NCI-H2196 (cell line): Measurements from ENCODE around the gene FAM219A.
"Not testable (repeated sequence)": the region's sequence is repeated elsewhere in the genome, so short reads cannot be mapped to it uniquely, and the experiment has no call there.

Experiments used
- DNase-seq: peaks from one replicate; lab custom pipeline; 2025; ENCODE audit not compliant: unreplicated experiment; lab: John Stamatoyannopoulos, UW

FAM219A gene

GRCh38 chr9:34379334-34380033 lies 78.9 kb downstream of the FAM219A start:
- DNase-seq: peak; percentile 61

- no peak for DNase-seq
These were observed 79.9 kb downstream of the FAM219A start for GRCh38 chr9:34378376-34379060.

DNA sequence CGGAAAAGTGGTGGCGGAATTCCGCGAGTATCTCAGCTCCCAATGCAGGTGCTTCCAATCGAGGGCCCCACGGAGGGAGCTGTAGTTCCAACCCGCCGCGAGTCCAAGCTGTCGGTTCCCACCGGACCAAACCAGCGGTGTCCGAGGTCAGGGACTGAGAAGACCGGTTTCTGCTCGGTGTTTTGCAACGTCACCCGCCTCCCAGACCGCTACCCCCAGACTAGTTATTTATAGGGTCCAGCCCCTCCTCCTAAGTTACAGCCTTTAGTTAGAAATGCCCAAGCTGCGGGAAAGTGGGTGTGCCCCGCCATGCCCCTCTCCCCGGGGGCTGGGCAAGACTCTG lies 81.0 kb downstream of the FAM219A start:
- DNase-seq: no peak

- DNase-seq: peak; percentile 97
These were observed 81.6 kb downstream of the FAM219A start, which contains the start of gene MYORG for GRCh38 chr9:34376596-34377403. MYORG (minus strand) TSS chr9:34376898; CDS start chr9:34372943, 3,955 bp downstream.

- peak; percentile 63 for DNase-seq
These were observed 82.3 kb downstream of the FAM219A start for GRCh38 chr9:34375901-34376595.

- DNase-seq: peak; percentile 28
These were observed 83.3 kb downstream of the FAM219A start for GRCh38 chr9:34374905-34375552.

GRCh38 chr9:34374339-34374738 lies 84.0 kb downstream of the FAM219A start:
- DNase-seq: no peak

- no peak for DNase-seq
These were observed 84.6 kb downstream of the FAM219A start for GRCh38 chr9:34373749-34374148.

DNA sequence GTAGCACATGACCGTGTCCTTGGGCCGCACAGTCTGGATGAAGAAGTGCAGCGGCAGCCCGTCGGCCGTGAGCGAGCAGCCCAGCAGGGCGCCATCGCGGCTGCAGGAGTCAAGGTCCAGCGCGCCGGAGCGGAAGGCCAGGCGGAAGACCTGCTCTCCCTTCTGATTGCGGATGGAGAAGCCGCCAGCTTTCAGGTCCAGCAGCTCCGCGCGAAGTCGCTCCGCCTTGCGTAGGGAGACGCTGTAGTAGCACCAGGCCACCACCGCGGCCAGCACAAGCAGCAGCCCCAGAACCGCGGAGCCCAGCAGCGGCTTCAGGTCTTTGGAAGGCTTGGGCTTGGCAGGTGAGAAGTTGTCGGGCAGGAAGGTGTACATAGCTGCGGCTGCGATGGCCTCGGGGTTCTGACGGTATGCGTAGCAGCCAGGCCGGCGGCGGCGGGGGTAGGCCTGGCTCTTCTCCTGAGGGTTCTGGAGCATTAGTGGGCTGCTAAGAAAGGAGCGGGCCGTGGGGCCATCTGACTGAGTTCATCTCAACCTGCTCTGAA lies 85.8 kb downstream of the FAM219A start:
- no peak for DNase-seq

DNA sequence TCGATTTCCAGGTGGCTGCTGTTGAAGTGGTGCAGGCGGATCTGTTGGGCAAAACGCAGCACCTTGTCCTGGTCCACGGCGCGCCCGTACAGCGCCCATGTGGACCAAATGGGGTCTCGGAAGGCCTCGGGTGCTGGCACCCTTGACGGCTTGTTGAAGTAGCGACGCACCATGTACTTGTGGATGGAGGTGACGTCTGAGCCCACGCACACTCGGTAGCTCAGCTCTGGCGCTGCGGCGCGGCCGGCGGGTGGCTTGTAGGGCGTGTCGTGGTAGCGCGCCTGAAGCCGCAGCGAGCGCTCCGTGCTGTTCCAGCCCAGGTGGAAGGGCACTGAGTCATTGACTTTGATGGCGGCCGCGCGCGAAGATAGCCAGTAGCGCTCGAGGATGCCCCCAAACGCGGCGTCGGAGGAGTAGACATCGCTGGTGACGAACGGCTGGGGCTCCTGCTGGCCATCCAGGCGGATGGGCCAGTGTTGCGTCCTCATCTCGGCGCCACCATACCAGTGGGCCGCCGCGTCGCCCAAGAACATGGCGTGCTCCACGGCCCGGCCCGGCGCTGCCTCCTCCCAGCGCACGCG lies 86.4 kb downstream of the FAM219A start:
- no peak for DNase-seq

GRCh38 chr9:34370970-34371880 lies 87.1 kb downstream of the FAM219A start:
- DNase-seq: no peak

GRCh38 chr9:34370335-34370969 lies 87.9 kb downstream of the FAM219A start:
- DNase-seq: no peak

DNA sequence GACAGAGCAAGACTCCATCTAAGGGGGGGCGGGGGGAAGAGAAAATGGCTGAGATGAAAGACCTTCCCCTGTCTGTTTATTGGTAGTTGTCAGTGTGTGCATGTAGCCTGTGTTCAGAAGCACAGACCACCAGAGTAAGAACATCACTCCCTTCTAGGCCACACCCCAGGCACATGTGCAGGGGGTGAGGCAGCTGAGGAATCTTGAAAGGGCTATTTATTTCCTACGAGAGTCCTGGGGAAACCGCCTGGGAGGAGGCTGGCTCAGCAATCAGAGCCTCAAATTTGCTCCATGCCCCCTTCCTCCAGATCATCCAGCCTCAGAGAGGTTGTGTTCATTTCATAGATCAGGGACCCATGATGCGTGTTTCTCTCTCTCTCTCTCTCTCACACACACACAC lies 88.7 kb downstream of the FAM219A start:
- DNase-seq: no peak

DNA sequence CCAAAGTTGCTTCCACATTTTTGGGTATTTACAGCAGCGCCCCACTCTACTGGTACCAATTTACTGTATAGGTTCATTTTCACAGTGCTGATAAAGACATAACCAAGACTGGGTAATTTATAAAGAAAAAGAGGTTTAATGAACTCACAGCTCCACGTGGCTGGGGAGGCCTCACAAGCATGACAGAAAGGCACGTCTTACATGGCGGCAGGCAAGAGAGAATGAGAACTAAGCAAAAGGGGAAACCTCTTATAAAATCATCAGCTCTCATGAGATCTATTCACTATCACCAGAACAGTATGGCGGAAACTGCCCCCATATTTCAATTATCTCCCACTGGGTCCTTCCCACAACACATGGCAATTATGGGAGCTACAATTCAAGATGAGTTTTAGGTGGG lies 89.6 kb downstream of the FAM219A start:
- DNase-seq: not testable (repeated sequence)

- not testable (repeated sequence) for DNase-seq
These were observed 90.5 kb downstream of the FAM219A start for GRCh38 chr9:34367751-34368410.

GRCh38 chr9:34366365-34366764 lies 92.0 kb downstream of the FAM219A start:
- no peak for DNase-seq

- DNase-seq: no peak
These were observed 93.1 kb downstream of the FAM219A start for GRCh38 chr9:34365282-34365681.
